IMR-90 (cell line): Measurements from ENCODE around the gene MRM2.

Experiments
- BHLHE40 ChIP-seq: fragments of 150-350 bp; IDR thresholded peaks from 2 replicates; pipeline ENCODE4 v1.6.1; 2016; ENCODE audit warnings: mild to moderate bottlenecking, low read depth, low read length
- CTCF ChIP-seq: conservative IDR thresholded peaks from 2 replicates; pipeline ENCODE4 v1.5.1; 2012; ENCODE audit warnings: mild to moderate bottlenecking, low read depth, low read length, improper control_type of control experiment
- ELK1 ChIP-seq: fragments of 150-350 bp; IDR thresholded peaks from 2 replicates; pipeline ENCODE4 v1.6.1; 2016; ENCODE audit warnings: low read depth, mild to moderate bottlenecking, low read length, moderate library complexity, borderline replicate concordance
- FOS ChIP-seq: fragments of 150-350 bp; IDR thresholded peaks from 2 replicates; pipeline ENCODE4 v1.6.1; 2016; ENCODE audit warnings: low read depth, low read length
- MAFK ChIP-seq: IDR thresholded peaks from 2 replicates; pipeline ENCODE4 v1.6.1; 2012; ENCODE audit warnings: low read depth, low read length, improper control_type of control experiment
- NFE2L2 ChIP-seq: fragments of 150-350 bp; IDR thresholded peaks from 2 replicates; pipeline ENCODE4 v1.6.1; 2016; ENCODE audit warnings: low read depth, mild to moderate bottlenecking, low read length
- POLR2A ChIP-seq: IDR thresholded peaks from 2 replicates; pipeline ENCODE4 v1.6.1; 2012; ENCODE audit warnings: mild to moderate bottlenecking, low read depth, low read length
- RCOR1 ChIP-seq: IDR thresholded peaks from 2 replicates; pipeline ENCODE4 v1.6.1; 2012; ENCODE audit warnings: mild to moderate bottlenecking, low read length, improper control_type of control experiment; ENCODE audit not compliant: insufficient replicate concordance
- RFX5 ChIP-seq: IDR thresholded peaks from 2 replicates; pipeline ENCODE4 v1.8.0; 2012; ENCODE audit warnings: low read depth, mild to moderate bottlenecking, low read length, moderate library complexity
- SMC3 ChIP-seq: fragments of 150-350 bp; IDR thresholded peaks from 2 replicates; pipeline ENCODE4 v1.6.1; 2016; ENCODE audit warnings: low read depth, mild to moderate bottlenecking, antibody characterized with exemption, low read length, moderate library complexity
- USF2 ChIP-seq: fragments of 150-350 bp; IDR thresholded peaks from 2 replicates; pipeline ENCODE4 v1.6.1; 2017; ENCODE audit warnings: mild to moderate bottlenecking, antibody characterized with exemption, low read length, low read depth

GRCh38 chr7:2251841-2252771, 10.1 kb upstream of the MRM2 start:
- no peak for TF ChIP-seq MAFK
- TF ChIP-seq BHLHE40, result no peak
- no peak for TF ChIP-seq NFE2L2
- no peak for TF ChIP-seq CTCF
- TF ChIP-seq POLR2A, result no peak
- no peak for TF ChIP-seq RFX5
- no peak for TF ChIP-seq ELK1
- no peak for TF ChIP-seq RCOR1
- no peak for TF ChIP-seq SMC3
- TF ChIP-seq USF2, result no peak
- no peak for TF ChIP-seq FOS
